Breast epithelium (tissue), 4 donors: ENCODE data around the gene DAB2IP. TPM values are rescaled to one million over a fixed set of nuclear protein-coding genes. Genes with fewer than 3 reads are reported as not detected.

ENCODE experiments used
- DNase-seq, 2 donors: peaks; one replicate each; pipeline ENCODE4 v3.0.0-alpha.2; 2019; ENCODE audit warnings: low spot score in 2 of 2
- H3K27ac ChIP-seq, 2 donors: fragments of 200-600 bp; sonication (generic) in 1 of 2; one replicate each; pipeline ENCODE4 v1.5.1; 2016 to 2019; ENCODE audit warnings: mild to moderate bottlenecking in 1 of 2
- H3K27me3 ChIP-seq, 2 donors: fragments of 200-600 bp; sonication (generic) in 1 of 2; one replicate each; pipeline versions ENCODE4 v1.5.1 to v1.6.0; 2017 to 2019; ENCODE audit warnings: control low read depth in 1 of 2, mild to moderate bottlenecking in 1 of 2
- H3K36me3 ChIP-seq: fragments of 200-600 bp; one replicate; pipeline ENCODE4 v1.5.1; 2019
- H3K4me1 ChIP-seq, 2 donors: fragments of 200-600 bp; sonication (generic); one replicate each; pipeline ENCODE4 v1.5.1; 2016 to 2019; ENCODE audit warnings: control low read depth in 1 of 2
- H3K4me3 ChIP-seq, 3 donors: fragments of 200-600 bp; sonication (generic); 1 replicate in 2 of 3; 2 replicates in 1 of 3; pipeline ENCODE4 v1.5.1; 2016 to 2019; ENCODE audit warnings: mild to moderate bottlenecking in 3 of 3, moderate library complexity in 2 of 3
- H3K9me3 ChIP-seq, 2 donors: fragments of 200-600 bp; sonication (generic) in 1 of 2; one replicate each; pipeline ENCODE4 v1.5.1; 2016 to 2019; ENCODE audit warnings: control low read depth in 1 of 2
- CTCF ChIP-seq, 3 donors: fragments of 450-650 bp; IDR thresholded peaks; one replicate each; pipeline ENCODE4 v1.5.1; 2016 to 2017; ENCODE audit warnings: antibody characterized with exemption in 3 of 3, mild to moderate bottlenecking in 3 of 3, moderate library complexity in 3 of 3
- POLR2A ChIP-seq: fragments of 450-650 bp; IDR thresholded peaks from one replicate; pipeline ENCODE4 v1.6.1; 2016; ENCODE audit warnings: antibody characterized with exemption, mild to moderate bottlenecking, moderate library complexity
- POLR2AphosphoS5 ChIP-seq, 3 donors: sonication (generic); formaldehyde crosslinking; IDR thresholded peaks; one replicate each; pipeline ENCODE4 v1.6.1; 2017; ENCODE audit warnings: antibody characterized with exemption in 3 of 3
- intact Hi-C: fragments of 100-400 bp; cut with DNase I; formaldehyde crosslinking; loops from one replicate; pipeline ENCODE4 v1.15.1; 2023; ENCODE audit warnings: low total_unique reads
- total RNA-seq, 3 donors: library from RNA; depleted of rRNA; stranded (reverse); fragments of >200 nt; gene quantifications; one replicate each; pipeline ENCODE4 v1.1.0, GENCODE V29; 2016

The DAB2IP gene
- total RNA-seq, 3 donors from 2014 or later = 16.0 to 56.0 (median 55.8) TPM

- no peaks in the 10 kb centered on the region for H3K4me1 ChIP-seq
- no peak for DNase-seq
- TF ChIP-seq CTCF (IDR thresholded peaks at IDR 0.05) (no peak), POLR2A (no peak), POLR2AphosphoS5 (IDR thresholded peaks at IDR 0.05) (no peak)
- no peaks in the 10 kb centered on the region for H3K36me3 ChIP-seq
- H3K27me3 ChIP-seq = no peaks in the 10 kb centered on the region
- intact Hi-C loops = no loop called here
- H3K9me3 ChIP-seq = peaks cover 0 to 4% of the 10 kb centered on the region in 2 donors
- H3K27ac ChIP-seq = no peak overlapping the region
- no peak overlapping the region for H3K4me3 ChIP-seq
Measured at GRCh38 chr9:121800376-121800775, 148.9 kb downstream of the DAB2IP start.

GRCh38 chr9:121801579-121801978 lies 150.1 kb downstream of the DAB2IP start:
- H3K4me1 ChIP-seq = no peaks in the 10 kb centered on the region
- H3K36me3 ChIP-seq = no peaks in the 10 kb centered on the region
- TF ChIP-seq CTCF (IDR thresholded peaks at IDR 0.05) (no peak), POLR2AphosphoS5 (IDR thresholded peaks at IDR 0.05) (no peak), POLR2A (no peak)
- H3K27ac ChIP-seq = no peak overlapping the region
- peaks cover 0 to 4% of the 10 kb centered on the region in 2 donors for H3K9me3 ChIP-seq
- H3K27me3 ChIP-seq = no peaks in the 10 kb centered on the region
- no peak for DNase-seq
- no peak overlapping the region for H3K4me3 ChIP-seq
- intact Hi-C loops = no loop called here

GRCh38 chr9:121802753-121803152 lies 151.3 kb downstream of the DAB2IP start:
- no peak overlapping the region for H3K27ac ChIP-seq
- no peak for TF ChIP-seq POLR2AphosphoS5 (IDR thresholded peaks at IDR 0.05)
- no peak for TF ChIP-seq CTCF (IDR thresholded peaks at IDR 0.05)
- TF ChIP-seq POLR2A = no peak
- H3K4me3 ChIP-seq = no peak overlapping the region
- no peaks in the 10 kb centered on the region for H3K27me3 ChIP-seq
- no peaks in the 10 kb centered on the region for H3K4me1 ChIP-seq
- peaks cover 0 to 4% of the 10 kb centered on the region in 2 donors for H3K9me3 ChIP-seq
- no peaks in the 10 kb centered on the region for H3K36me3 ChIP-seq
- intact Hi-C loops = no loop called here
- no peak for DNase-seq

GRCh38 chr9:121807069-121807822 lies 155.8 kb downstream of the DAB2IP start:
- peaks cover 0 to 4% of the 10 kb centered on the region in 2 donors for H3K9me3 ChIP-seq
- H3K27me3 ChIP-seq = no peaks in the 10 kb centered on the region
- H3K27ac ChIP-seq = no peak overlapping the region
- intact Hi-C loops = no loop called here
- TF ChIP-seq CTCF (IDR thresholded peaks at IDR 0.05) = no peak
- no peak for TF ChIP-seq POLR2AphosphoS5 (IDR thresholded peaks at IDR 0.05)
- TF ChIP-seq POLR2A = no peak
- no peak overlapping the region for H3K4me3 ChIP-seq
- DNase-seq = no peak
- H3K36me3 ChIP-seq = no peaks in the 10 kb centered on the region
- no peaks in the 10 kb centered on the region for H3K4me1 ChIP-seq

- peaks cover 0 to 4% of the 10 kb centered on the region in 2 donors for H3K9me3 ChIP-seq
- no peaks in the 10 kb centered on the region for H3K27me3 ChIP-seq
- no peaks in the 10 kb centered on the region for H3K4me1 ChIP-seq
- H3K27ac ChIP-seq = no peak overlapping the region
- TF ChIP-seq CTCF (IDR thresholded peaks at IDR 0.05) (no peak), POLR2AphosphoS5 (IDR thresholded peaks at IDR 0.05) (no peak), POLR2A (no peak)
- H3K36me3 ChIP-seq = no peaks in the 10 kb centered on the region
- H3K4me3 ChIP-seq = no peak overlapping the region
- intact Hi-C loops = no loop called here
- DNase-seq = no peak
Measured at GRCh38 chr9:121807823-121808278, 156.4 kb downstream of the DAB2IP start.
